GM12865 (cell line): ENCODE measurements around the gene ARHGAP27.
"Not testable (repeated sequence)": the region's sequence is repeated elsewhere in the genome, so short reads cannot be mapped to it uniquely, and the experiment has no call there.

Experiments used
- DNase-seq: peaks from one replicate; pipeline ENCODE4 v3.0.0; 2010; ENCODE audit warnings: low read depth
- H3K4me3 ChIP-seq: 2 replicates; pipeline ENCODE4 v1.5.1; 2011; ENCODE audit warnings: mild to moderate bottlenecking, low read depth, low read length, control low read depth
- TF ChIP-seq, protein P1 (sequence below): IDR thresholded peaks from 2 replicates; pipeline ENCODE4 v1.5.1; 2011; ENCODE audit warnings: low read length, control low read depth, low read depth, inconsistent platforms; ENCODE audit not compliant: insufficient read depth; ENCODE audit errors: missing control alignments

Gene ARHGAP27

GRCh38 chr17:45451131-45451530 lies 18.5 kb upstream of the ARHGAP27 start:
- no peak for DNase-seq
- TF ChIP-seq, protein P1, sequence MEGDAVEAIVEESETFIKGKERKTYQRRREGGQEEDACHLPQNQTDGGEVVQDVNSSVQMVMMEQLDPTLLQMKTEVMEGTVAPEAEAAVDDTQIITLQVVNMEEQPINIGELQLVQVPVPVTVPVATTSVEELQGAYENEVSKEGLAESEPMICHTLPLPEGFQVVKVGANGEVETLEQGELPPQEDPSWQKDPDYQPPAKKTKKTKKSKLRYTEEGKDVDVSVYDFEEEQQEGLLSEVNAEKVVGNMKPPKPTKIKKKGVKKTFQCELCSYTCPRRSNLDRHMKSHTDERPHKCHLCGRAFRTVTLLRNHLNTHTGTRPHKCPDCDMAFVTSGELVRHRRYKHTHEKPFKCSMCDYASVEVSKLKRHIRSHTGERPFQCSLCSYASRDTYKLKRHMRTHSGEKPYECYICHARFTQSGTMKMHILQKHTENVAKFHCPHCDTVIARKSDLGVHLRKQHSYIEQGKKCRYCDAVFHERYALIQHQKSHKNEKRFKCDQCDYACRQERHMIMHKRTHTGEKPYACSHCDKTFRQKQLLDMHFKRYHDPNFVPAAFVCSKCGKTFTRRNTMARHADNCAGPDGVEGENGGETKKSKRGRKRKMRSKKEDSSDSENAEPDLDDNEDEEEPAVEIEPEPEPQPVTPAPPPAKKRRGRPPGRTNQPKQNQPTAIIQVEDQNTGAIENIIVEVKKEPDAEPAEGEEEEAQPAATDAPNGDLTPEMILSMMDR: no peak
- no peak overlapping the region for H3K4me3 ChIP-seq

GRCh38 chr17:45449708-45450329 lies 17.1 kb upstream of the ARHGAP27 start:
- not testable (repeated sequence) for H3K4me3 ChIP-seq, DNase-seq

- H3K4me3 ChIP-seq, DNase-seq: not testable (repeated sequence)
These were observed 16.6 kb upstream of the ARHGAP27 start for GRCh38 chr17:45449260-45449659.

- DNase-seq, H3K4me3 ChIP-seq: not testable (repeated sequence)
These were observed 15.8 kb upstream of the ARHGAP27 start for GRCh38 chr17:45448483-45448882.

GRCh38 chr17:45448066-45448465 lies 15.4 kb upstream of the ARHGAP27 start:
- not testable (repeated sequence) for DNase-seq, H3K4me3 ChIP-seq

GRCh38 chr17:45447650-45448049 lies 15.0 kb upstream of the ARHGAP27 start:
- not testable (repeated sequence) for H3K4me3 ChIP-seq, DNase-seq

DNA sequence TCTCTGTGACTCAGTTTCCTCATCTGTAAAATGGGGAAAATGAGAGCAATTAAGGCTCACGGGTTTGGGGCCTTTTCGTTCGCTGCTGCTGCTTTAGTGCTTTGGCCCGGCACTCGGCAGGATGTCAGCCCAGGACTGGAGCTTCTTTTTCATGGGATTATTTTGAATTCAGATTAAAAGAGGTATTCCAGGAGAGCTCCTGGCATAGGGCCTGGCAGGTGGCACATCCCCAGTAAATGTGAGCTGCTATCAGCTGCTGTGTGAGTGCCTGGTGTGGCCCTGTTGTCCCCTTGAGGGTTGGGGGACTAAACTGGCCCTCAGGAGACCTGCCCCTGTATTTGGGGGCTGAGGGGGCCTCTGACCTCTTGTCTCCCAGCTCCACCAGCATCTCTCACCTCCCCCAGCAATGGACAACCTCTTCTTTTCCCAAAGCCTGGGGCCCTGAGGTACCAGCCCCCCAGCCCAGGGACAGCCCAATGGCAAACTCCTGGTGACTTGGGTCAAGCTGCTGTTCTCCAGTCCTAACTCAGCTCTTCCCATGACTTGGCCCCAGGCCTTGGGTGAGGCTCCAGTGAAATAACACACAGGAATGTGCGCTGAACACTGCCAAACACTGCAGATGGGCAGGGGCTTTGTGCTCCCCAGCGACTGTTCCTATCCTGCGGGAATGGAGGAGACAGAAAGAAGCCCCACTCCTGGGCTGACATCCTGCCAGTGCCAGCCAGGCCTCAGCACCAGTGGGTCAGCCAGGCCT lies 14.4 kb upstream of the ARHGAP27 start:
- not testable (repeated sequence) for H3K4me3 ChIP-seq

DNA sequence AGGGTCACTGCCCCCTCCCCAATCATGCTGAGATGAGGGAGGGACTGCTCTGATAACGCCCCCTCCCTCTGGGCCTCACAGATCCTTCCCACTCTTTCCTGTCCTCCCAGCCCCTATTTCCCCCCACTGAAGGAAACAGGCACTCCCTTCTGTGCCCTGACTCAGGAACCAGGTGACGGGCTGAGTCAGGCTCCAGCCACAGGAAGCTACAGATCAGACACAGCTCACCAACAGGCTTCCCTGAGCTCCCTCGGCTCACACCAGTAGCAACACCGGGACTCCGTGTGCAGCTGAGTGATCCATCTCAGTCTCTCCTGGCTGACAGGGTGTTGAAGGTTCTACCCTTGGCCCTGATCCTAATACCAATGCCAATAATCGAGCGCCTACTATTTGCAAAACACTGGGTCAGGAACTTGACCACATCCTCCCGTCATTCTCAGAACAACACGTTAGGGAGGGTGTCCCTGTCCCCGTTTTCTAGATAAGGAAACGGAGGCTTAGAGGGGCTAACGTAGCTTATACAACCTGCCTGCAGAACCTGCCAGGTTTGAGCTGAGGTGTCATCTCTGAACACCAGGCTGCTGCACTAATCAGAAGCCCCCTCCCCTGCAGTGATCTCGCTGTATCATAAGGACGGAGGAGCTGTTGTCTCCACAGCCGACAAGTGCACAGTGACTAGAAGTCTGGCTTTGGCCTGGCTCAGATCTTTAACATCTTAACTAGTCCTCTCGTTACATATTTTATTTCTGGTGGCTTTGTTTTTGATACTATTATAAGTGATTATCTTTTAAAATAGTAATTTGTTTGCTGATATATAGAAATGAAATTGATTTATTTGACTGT lies 13.5 kb upstream of the ARHGAP27 start:
- DNase-seq: not testable (repeated sequence)

More for the DNA sequence above, 14.4 kb upstream of the ARHGAP27 start:
- not testable (repeated sequence) for DNase-seq

GRCh38 chr17:45444856-45445820 lies 12.5 kb upstream of the ARHGAP27 start:
- H3K4me3 ChIP-seq, DNase-seq: not testable (repeated sequence)

More for the DNA sequence above, 13.5 kb upstream of the ARHGAP27 start:
- not testable (repeated sequence) for H3K4me3 ChIP-seq

DNA sequence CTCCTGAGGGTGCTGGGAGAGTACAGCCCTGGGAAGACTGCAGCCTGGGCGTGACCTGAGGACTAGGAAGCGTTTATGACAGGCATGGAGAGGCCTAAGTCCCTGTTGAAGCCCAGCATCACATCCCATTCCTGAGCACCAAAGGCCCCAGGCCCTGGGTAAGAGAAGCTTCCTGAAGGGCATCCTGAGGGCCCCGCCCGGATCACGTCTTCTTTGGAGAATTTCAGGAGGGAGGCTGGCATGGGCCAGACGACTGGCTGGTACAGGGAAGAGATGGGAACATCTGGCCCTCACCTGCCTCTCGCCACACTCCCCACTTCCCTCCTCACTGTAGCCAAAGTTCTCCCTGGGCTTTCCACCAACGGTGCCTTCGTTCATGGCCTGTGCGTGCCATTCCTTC lies 11.6 kb upstream of the ARHGAP27 start:
- not testable (repeated sequence) for H3K4me3 ChIP-seq, DNase-seq

GRCh38 chr17:45443371-45444260 lies 10.9 kb upstream of the ARHGAP27 start:
- DNase-seq, H3K4me3 ChIP-seq: not testable (repeated sequence)
